Osteoblast (primary cell): ENCODE data around the gene PLOD1. TPM values are rescaled to one million over a fixed set of nuclear protein-coding genes. Genes with fewer than 3 reads are reported as not detected.

Source experiments
- DNase-seq: peaks from one replicate; pipeline ENCODE4 v3.0.0; 2011; ENCODE audit warnings: low spot score, mixed read lengths; ENCODE audit not compliant: insufficient read length; ENCODE audit errors: missing footprints
- H2AFZ ChIP-seq: 2 replicates; pipeline ENCODE4 v1.6.0; 2011; ENCODE audit warnings: mild to moderate bottlenecking, low read length
- H3K27ac ChIP-seq: 2 replicates; pipeline ENCODE4 v1.5.1; 2011; ENCODE audit warnings: mild to moderate bottlenecking, low read depth, low read length, moderate library complexity
- H3K27me3 ChIP-seq: 2 replicates; pipeline ENCODE4 v1.6.0; 2012; ENCODE audit warnings: mild to moderate bottlenecking, control low read depth, inconsistent platforms, low read length, moderate library complexity; ENCODE audit not compliant: insufficient read depth
- H3K36me3 ChIP-seq: 2 replicates; pipeline ENCODE4 v1.5.1; 2011; ENCODE audit warnings: mild to moderate bottlenecking, low read length, control low read depth, moderate library complexity; ENCODE audit not compliant: insufficient read depth
- H3K4me1 ChIP-seq: 2 replicates; pipeline ENCODE4 v1.5.1; 2011; ENCODE audit warnings: mild to moderate bottlenecking, low read length, control low read depth, moderate library complexity; ENCODE audit not compliant: insufficient read depth
- H3K4me2 ChIP-seq: 2 replicates; pipeline ENCODE4 v1.6.0; 2011; ENCODE audit warnings: mild to moderate bottlenecking, low read length; ENCODE audit not compliant: insufficient read depth
- H3K4me3 ChIP-seq: fragments of 200-600 bp; sonication (generic); 3 replicates; pipeline ENCODE4 v1.5.1; 2012; ENCODE audit warnings: mild to moderate bottlenecking, low read length, inconsistent platforms; ENCODE audit not compliant: insufficient read depth
- H3K79me2 ChIP-seq: 2 replicates; pipeline ENCODE4 v1.6.0; 2012; ENCODE audit warnings: mild to moderate bottlenecking, low read length, control low read depth, inconsistent platforms; ENCODE audit not compliant: insufficient read depth
- H3K9me3 ChIP-seq: 2 replicates; pipeline ENCODE4 v1.5.1; 2011; ENCODE audit warnings: low read depth, low read length, control low read depth
- H4K20me1 ChIP-seq: 2 replicates; pipeline ENCODE4 v1.6.0; 2012; ENCODE audit warnings: mild to moderate bottlenecking, low read length, control low read depth; ENCODE audit not compliant: insufficient read depth
- total RNA-seq: library from RNA; depleted of rRNA; stranded (reverse); fragments of >200 nt; gene quantifications from 2 replicates; pipeline ENCODE4 v1.2.3, GENCODE V29; 2012
- TF ChIP-seq, protein P1 (sequence below): IDR thresholded peaks from 2 replicates; pipeline ENCODE4 v1.5.1; 2011; ENCODE audit warnings: mild to moderate bottlenecking, low read depth, low read length, moderate library complexity; ENCODE audit errors: extremely low read depth

Gene PLOD1
- total RNA-seq, 1 donor = 281 TPM

DNA sequence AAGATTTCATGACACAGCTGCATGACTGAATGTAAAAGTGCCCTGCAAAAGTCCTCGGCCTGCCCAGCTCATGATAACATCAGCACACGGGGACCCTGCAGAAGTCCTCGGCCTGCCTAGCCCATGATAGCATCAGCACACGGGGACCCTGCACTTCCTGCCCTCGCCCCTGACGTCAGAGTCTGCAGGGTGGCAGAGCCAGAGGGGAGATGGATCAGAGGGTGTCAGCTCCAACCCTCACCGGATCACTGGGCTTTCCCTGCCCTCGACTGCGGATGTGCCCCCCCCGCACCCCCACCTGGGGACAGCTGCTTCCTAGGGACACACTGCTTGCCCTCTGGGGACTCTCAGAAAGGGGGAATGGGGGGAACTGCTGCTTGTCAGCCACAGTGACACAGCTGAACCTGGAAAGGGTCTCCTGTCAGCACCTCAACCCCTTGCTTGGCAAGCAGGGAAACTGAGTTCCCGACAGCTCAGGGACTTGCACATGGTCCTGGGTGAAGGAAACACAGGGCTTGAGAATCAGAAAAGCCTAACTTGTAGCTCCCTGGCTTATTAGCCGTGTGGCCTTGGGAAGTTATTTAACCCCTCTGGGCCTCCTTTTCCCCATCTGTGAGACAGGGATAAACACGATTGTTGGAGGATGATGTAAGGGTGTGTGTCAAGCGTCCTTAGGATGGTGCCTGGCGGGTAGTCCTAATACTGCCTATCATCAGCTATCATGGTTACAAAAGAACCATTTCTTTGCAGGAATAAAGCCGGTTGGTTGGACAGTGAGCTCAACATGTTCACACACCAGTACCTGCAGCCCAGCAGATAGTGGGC, 76.4 kb downstream of the PLOD1 start:
- TF ChIP-seq, protein P1, sequence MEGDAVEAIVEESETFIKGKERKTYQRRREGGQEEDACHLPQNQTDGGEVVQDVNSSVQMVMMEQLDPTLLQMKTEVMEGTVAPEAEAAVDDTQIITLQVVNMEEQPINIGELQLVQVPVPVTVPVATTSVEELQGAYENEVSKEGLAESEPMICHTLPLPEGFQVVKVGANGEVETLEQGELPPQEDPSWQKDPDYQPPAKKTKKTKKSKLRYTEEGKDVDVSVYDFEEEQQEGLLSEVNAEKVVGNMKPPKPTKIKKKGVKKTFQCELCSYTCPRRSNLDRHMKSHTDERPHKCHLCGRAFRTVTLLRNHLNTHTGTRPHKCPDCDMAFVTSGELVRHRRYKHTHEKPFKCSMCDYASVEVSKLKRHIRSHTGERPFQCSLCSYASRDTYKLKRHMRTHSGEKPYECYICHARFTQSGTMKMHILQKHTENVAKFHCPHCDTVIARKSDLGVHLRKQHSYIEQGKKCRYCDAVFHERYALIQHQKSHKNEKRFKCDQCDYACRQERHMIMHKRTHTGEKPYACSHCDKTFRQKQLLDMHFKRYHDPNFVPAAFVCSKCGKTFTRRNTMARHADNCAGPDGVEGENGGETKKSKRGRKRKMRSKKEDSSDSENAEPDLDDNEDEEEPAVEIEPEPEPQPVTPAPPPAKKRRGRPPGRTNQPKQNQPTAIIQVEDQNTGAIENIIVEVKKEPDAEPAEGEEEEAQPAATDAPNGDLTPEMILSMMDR = no peak
- no peaks in the 10 kb centered on the region for H4K20me1 ChIP-seq
- H3K4me1 ChIP-seq = peaks cover 25% of the 10 kb centered on the region
- no peaks in the 10 kb centered on the region for H3K9me3 ChIP-seq
- H3K27me3 ChIP-seq = no peaks in the 10 kb centered on the region
- peaks cover 39% of the 10 kb centered on the region for H3K36me3 ChIP-seq
- H2AFZ ChIP-seq = no peak overlapping the region
- H3K4me3 ChIP-seq = no peak overlapping the region
- no peaks in the 10 kb centered on the region for H3K79me2 ChIP-seq
- DNase-seq = peak; percentile 56
- no peak overlapping the region for H3K27ac ChIP-seq
- no peak overlapping the region for H3K4me2 ChIP-seq

DNA sequence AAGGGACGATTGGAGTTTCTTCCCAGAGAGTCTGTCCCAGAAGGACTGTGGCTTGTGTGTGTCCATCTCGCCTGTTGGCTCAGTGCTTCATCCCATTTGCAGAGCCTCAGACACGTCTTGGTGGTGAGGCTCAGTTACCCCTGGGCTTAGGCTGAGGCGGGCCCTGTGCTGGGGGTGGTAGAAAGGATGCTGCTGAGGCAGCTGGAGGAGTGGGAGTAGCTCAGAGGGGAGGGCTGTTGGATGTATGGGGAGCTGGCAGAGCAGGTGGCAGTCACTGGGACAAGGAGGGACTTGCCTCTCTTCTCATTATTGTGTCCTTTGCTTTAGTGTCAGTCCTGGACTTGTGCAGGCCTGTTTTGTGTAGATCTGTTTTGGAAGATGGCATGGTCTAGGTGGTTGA, 77.5 kb downstream of the PLOD1 start:
- no peaks in the 10 kb centered on the region for H3K79me2 ChIP-seq
- no peak overlapping the region for H3K27ac ChIP-seq
- TF ChIP-seq, protein P1 = no peak
- H3K4me2 ChIP-seq = no peak overlapping the region
- H3K4me3 ChIP-seq = no peak overlapping the region
- peaks cover 25% of the 10 kb centered on the region for H3K4me1 ChIP-seq
- peak; percentile 64 for DNase-seq
- no peaks in the 10 kb centered on the region for H4K20me1 ChIP-seq
- no peak overlapping the region for H2AFZ ChIP-seq
- H3K9me3 ChIP-seq = no peaks in the 10 kb centered on the region
- H3K27me3 ChIP-seq = no peaks in the 10 kb centered on the region
- H3K36me3 ChIP-seq = peaks cover 29% of the 10 kb centered on the region

DNA sequence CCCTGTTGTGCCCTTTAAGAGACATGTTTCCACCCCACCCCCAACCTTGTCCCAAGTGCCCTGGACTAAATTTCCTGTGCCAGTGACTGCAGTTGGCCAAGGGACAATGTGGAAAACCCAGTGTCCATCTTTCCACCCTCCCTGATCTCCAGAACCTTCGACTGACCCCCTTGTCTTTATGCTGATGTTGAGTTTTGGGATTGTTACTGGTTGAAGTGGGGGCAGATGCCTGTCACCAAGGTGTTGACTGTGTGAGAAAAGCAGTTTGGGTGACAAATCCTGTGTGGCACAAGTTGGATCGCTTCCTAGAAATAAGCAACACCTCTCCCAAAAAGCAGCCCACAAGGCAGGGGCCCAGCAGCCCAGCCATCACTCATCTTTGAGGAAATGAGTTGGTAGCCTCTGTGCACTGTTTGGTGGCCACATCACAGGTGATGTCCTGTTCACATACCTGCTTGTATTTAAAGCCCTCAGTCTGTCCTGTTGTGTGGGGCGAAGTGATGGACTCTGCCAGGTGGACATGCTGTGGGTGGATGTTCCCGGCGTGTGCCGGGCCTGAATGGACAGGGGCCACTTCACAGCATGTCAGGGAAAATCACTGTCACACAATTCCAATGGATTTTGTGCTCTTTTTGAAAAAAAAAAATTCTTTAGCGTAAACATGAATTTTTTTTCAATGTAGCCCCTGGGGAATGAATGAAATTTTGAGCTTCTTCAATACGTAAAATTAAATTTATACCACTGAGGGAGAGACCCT, 78.2 kb downstream of the PLOD1 start:
- peaks cover 25% of the 10 kb centered on the region for H3K4me1 ChIP-seq
- peaks cover 26% of the 10 kb centered on the region for H3K36me3 ChIP-seq
- H3K4me2 ChIP-seq = no peak overlapping the region
- no peaks in the 10 kb centered on the region for H3K27me3 ChIP-seq
- TF ChIP-seq, protein P1 = no peak
- H3K27ac ChIP-seq = peak overlapping the region; percentile 87
- no peaks in the 10 kb centered on the region for H3K9me3 ChIP-seq
- no peak overlapping the region for H3K4me3 ChIP-seq
- DNase-seq = peak; percentile 85
- no peak overlapping the region for H2AFZ ChIP-seq
- H3K79me2 ChIP-seq = no peaks in the 10 kb centered on the region
- no peaks in the 10 kb centered on the region for H4K20me1 ChIP-seq
